ENCODE data around the gene KRT80.

Gene KRT80

GRCh38 chr12:52223406-52224039 is 31.7 kb upstream of the KRT80 start:
- H2BK120ac ChIP-seq (ENCODE audit: low read depth, low read length): no peak overlapping the region
- 64% methylated on average over 5 of the region's 5 CpGs for WGBS

GRCh38 chr12:52222692-52223091 is 30.9 kb upstream of the KRT80 start:
- DNase-seq: no peak
- 98% methylated on average over 4 of the region's 4 CpGs for WGBS

More at GRCh38 chr12:52223406-52224039, 31.7 kb upstream of the KRT80 start:
- H3K23ac ChIP-seq (ENCODE audit: low read length in 2 of 2): no peak overlapping the region
- H3K4me2 ChIP-seq (ENCODE audit: low read length, poor library complexity, severe bottlenecking): no peak overlapping the region
- H3K14ac ChIP-seq (ENCODE audit: low read length in 2 of 2): no peak overlapping the region
- no peak overlapping the region for H4K8ac ChIP-seq (ENCODE audit: low read length)
- H2AK5ac ChIP-seq (ENCODE audit: low read length, severe bottlenecking): no peak overlapping the region
- H2BK15ac ChIP-seq (ENCODE audit: low read depth, poor library complexity, severe bottlenecking): no peak overlapping the region
- H3K27ac ChIP-seq (ENCODE audit: low read length, poor library complexity, severe bottlenecking): no peak overlapping the region
- no peak overlapping the region for H2AFZ ChIP-seq (ENCODE audit: low read depth, low read length)
- H3K36me3 ChIP-seq (ENCODE audit: control insufficient read depth in 1 of 2, insufficient read depth in 2 of 2, low read depth in 1 of 2, low read length in 2 of 2): no peaks in the 10 kb centered on the region
- H4K91ac ChIP-seq (ENCODE audit: low read length): no peak overlapping the region
- DNase-seq: no peak
- H3K27me3 ChIP-seq (ENCODE audit: control insufficient read depth in 1 of 2, insufficient read depth in 1 of 2, low read length in 2 of 2): no peaks in the 10 kb centered on the region
- H2BK12ac ChIP-seq (ENCODE audit: low read length in 2 of 2): no peak overlapping the region
- no peak overlapping the region for H3K4me3 ChIP-seq (ENCODE audit: insufficient read depth in 1 of 2, low read depth in 1 of 2, low read length in 2 of 2)
- H3K4ac ChIP-seq (ENCODE audit: low read depth in 1 of 2, low read length in 2 of 2): no peak overlapping the region
- H3K4me1 ChIP-seq (ENCODE audit: control insufficient read depth, insufficient read depth, low read depth, low read length): peaks cover 9% of the 10 kb centered on the region
- H2BK5ac ChIP-seq (ENCODE audit: low read depth, low read length, poor library complexity, severe bottlenecking): no peak overlapping the region
- H3K79me1 ChIP-seq (replicated peaks; ENCODE audit: low read length, poor library complexity, severe bottlenecking): no peaks in the 10 kb centered on the region
- peaks cover 9% of the 10 kb centered on the region for H3K9me3 ChIP-seq (ENCODE audit: control insufficient read depth, low read length)
- H3K9ac ChIP-seq (ENCODE audit: low read length): peak overlapping the region; percentile 47
- H3K18ac ChIP-seq (ENCODE audit: low read depth in 1 of 2, low read length in 2 of 2): no peak overlapping the region

GRCh38 chr12:52221912-52222457 is 30.2 kb upstream of the KRT80 start:
- Histone ChIP-seq H3K18ac (ENCODE audit: low read depth in 1 of 2, low read length in 2 of 2) (no peak overlapping the region), H2AK5ac (ENCODE audit: low read length, severe bottlenecking) (no peak overlapping the region), H3K9ac (ENCODE audit: low read length) (no peak overlapping the region), H3K9me3 (ENCODE audit: control insufficient read depth, low read length) (peaks cover 9% of the 10 kb centered on the region), H2AFZ (ENCODE audit: low read depth, low read length) (peak overlapping the region; percentile 1), H3K4me3 (ENCODE audit: insufficient read depth in 1 of 2, low read depth in 1 of 2, low read length in 2 of 2) (no peak overlapping the region), H2BK5ac (ENCODE audit: low read depth, low read length, poor library complexity, severe bottlenecking) (no peak overlapping the region), H2BK12ac (ENCODE audit: low read length in 2 of 2) (no peak overlapping the region), H3K14ac (ENCODE audit: low read length in 2 of 2) (no peak overlapping the region), H3K4me1 (ENCODE audit: control insufficient read depth, insufficient read depth, low read depth, low read length) (peaks cover 13% of the 10 kb centered on the region), H3K23ac (ENCODE audit: low read length in 2 of 2) (no peak overlapping the region), H3K27ac (ENCODE audit: low read length, poor library complexity, severe bottlenecking) (no peak overlapping the region), H3K36me3 (ENCODE audit: control insufficient read depth in 1 of 2, insufficient read depth in 2 of 2, low read depth in 1 of 2, low read length in 2 of 2) (no peaks in the 10 kb centered on the region), H3K27me3 (ENCODE audit: control insufficient read depth in 1 of 2, insufficient read depth in 1 of 2, low read length in 2 of 2) (no peaks in the 10 kb centered on the region), H3K4ac (ENCODE audit: low read depth in 1 of 2, low read length in 2 of 2) (no peak overlapping the region), H3K4me2 (ENCODE audit: low read length, poor library complexity, severe bottlenecking) (no peak overlapping the region), H2BK15ac (ENCODE audit: low read depth, poor library complexity, severe bottlenecking) (no peak overlapping the region), H4K8ac (ENCODE audit: low read length) (no peak overlapping the region), H2BK120ac (ENCODE audit: low read depth, low read length) (no peak overlapping the region), H3K79me1 (replicated peaks; ENCODE audit: low read length, poor library complexity, severe bottlenecking) (no peaks in the 10 kb centered on the region), H4K91ac (ENCODE audit: low read length) (no peak overlapping the region)
- DNase-seq: no peak
- WGBS: 32% methylated on average over 7 of the region's 8 CpGs

More at GRCh38 chr12:52222692-52223091, 30.9 kb upstream of the KRT80 start:
- Histone ChIP-seq H2AFZ (ENCODE audit: low read depth, low read length) (no peak overlapping the region), H3K4me2 (ENCODE audit: low read length, poor library complexity, severe bottlenecking) (no peak overlapping the region), H3K36me3 (ENCODE audit: control insufficient read depth in 1 of 2, insufficient read depth in 2 of 2, low read depth in 1 of 2, low read length in 2 of 2) (no peaks in the 10 kb centered on the region), H2AK5ac (ENCODE audit: low read length, severe bottlenecking) (no peak overlapping the region), H3K9ac (ENCODE audit: low read length) (no peak overlapping the region), H3K9me3 (ENCODE audit: control insufficient read depth, low read length) (peaks cover 9% of the 10 kb centered on the region), H3K14ac (ENCODE audit: low read length in 2 of 2) (no peak overlapping the region), H2BK12ac (ENCODE audit: low read length in 2 of 2) (no peak overlapping the region), H3K27ac (ENCODE audit: low read length, poor library complexity, severe bottlenecking) (no peak overlapping the region), H3K18ac (ENCODE audit: low read depth in 1 of 2, low read length in 2 of 2) (no peak overlapping the region), H2BK15ac (ENCODE audit: low read depth, poor library complexity, severe bottlenecking) (no peak overlapping the region), H2BK120ac (ENCODE audit: low read depth, low read length) (no peak overlapping the region), H2BK5ac (ENCODE audit: low read depth, low read length, poor library complexity, severe bottlenecking) (no peak overlapping the region), H3K4ac (ENCODE audit: low read depth in 1 of 2, low read length in 2 of 2) (no peak overlapping the region), H3K79me1 (replicated peaks; ENCODE audit: low read length, poor library complexity, severe bottlenecking) (no peaks in the 10 kb centered on the region), H3K4me3 (ENCODE audit: insufficient read depth in 1 of 2, low read depth in 1 of 2, low read length in 2 of 2) (no peak overlapping the region), H3K4me1 (ENCODE audit: control insufficient read depth, insufficient read depth, low read depth, low read length) (peaks cover 9% of the 10 kb centered on the region), H4K8ac (ENCODE audit: low read length) (no peak overlapping the region), H4K91ac (ENCODE audit: low read length) (no peak overlapping the region), H3K27me3 (ENCODE audit: control insufficient read depth in 1 of 2, insufficient read depth in 1 of 2, low read length in 2 of 2) (no peaks in the 10 kb centered on the region), H3K23ac (ENCODE audit: low read length in 2 of 2) (no peak overlapping the region)

GRCh38 chr12:52221070-52221781 is 29.4 kb upstream of the KRT80 start:
- H4K8ac ChIP-seq (ENCODE audit: low read length): no peak overlapping the region
- H3K36me3 ChIP-seq (ENCODE audit: control insufficient read depth in 1 of 2, insufficient read depth in 2 of 2, low read depth in 1 of 2, low read length in 2 of 2): no peaks in the 10 kb centered on the region
- H3K27ac ChIP-seq (ENCODE audit: low read length, poor library complexity, severe bottlenecking): no peak overlapping the region
- no peak overlapping the region for H2BK15ac ChIP-seq (ENCODE audit: low read depth, poor library complexity, severe bottlenecking)
- no peak overlapping the region for H3K4me2 ChIP-seq (ENCODE audit: low read length, poor library complexity, severe bottlenecking)
- H3K9me3 ChIP-seq (ENCODE audit: control insufficient read depth, low read length): peaks cover 7% of the 10 kb centered on the region
- WGBS: 82% methylated on average over 2 of the region's 4 CpGs
- H3K4me3 ChIP-seq (ENCODE audit: insufficient read depth in 1 of 2, low read depth in 1 of 2, low read length in 2 of 2): no peak overlapping the region
- no peak overlapping the region for H2BK5ac ChIP-seq (ENCODE audit: low read depth, low read length, poor library complexity, severe bottlenecking)
- no peak overlapping the region for H4K91ac ChIP-seq (ENCODE audit: low read length)
- no peak overlapping the region for H2AFZ ChIP-seq (ENCODE audit: low read depth, low read length)
- peaks cover 0 to 3% of the 10 kb centered on the region in 2 experiments for H3K27me3 ChIP-seq (ENCODE audit: control insufficient read depth in 1 of 2, insufficient read depth in 1 of 2, low read length in 2 of 2)
- H2BK12ac ChIP-seq (ENCODE audit: low read length in 2 of 2): no peak overlapping the region
- no peak overlapping the region for H3K18ac ChIP-seq (ENCODE audit: low read depth in 1 of 2, low read length in 2 of 2)
- H2AK5ac ChIP-seq (ENCODE audit: low read length, severe bottlenecking): no peak overlapping the region
- DNase-seq: no peak
- no peaks in the 10 kb centered on the region for H3K79me1 ChIP-seq (replicated peaks; ENCODE audit: low read length, poor library complexity, severe bottlenecking)
- H3K14ac ChIP-seq (ENCODE audit: low read length in 2 of 2): no peak overlapping the region
- H3K4me1 ChIP-seq (ENCODE audit: control insufficient read depth, insufficient read depth, low read depth, low read length): peaks cover 18% of the 10 kb centered on the region
- H2BK120ac ChIP-seq (ENCODE audit: low read depth, low read length): no peak overlapping the region
- no peak overlapping the region for H3K23ac ChIP-seq (ENCODE audit: low read length in 2 of 2)
- H3K9ac ChIP-seq (ENCODE audit: low read length): no peak overlapping the region
- H3K4ac ChIP-seq (ENCODE audit: low read depth in 1 of 2, low read length in 2 of 2): no peak overlapping the region

Measured in mesenchymal stem cell (in vitro differentiated cells and primary cell).